ENCODE measurements around the gene ADARB1. TPM values are rescaled to one million over a fixed set of nuclear protein-coding genes. Genes with fewer than 3 reads are reported as not detected.

The ADARB1 gene
- total and polyA plus RNA-seq, 9 donors = 6.0 to 23.7 (median 16.3) TPM

- TF ChIP-seq EP300 (IDR thresholded peaks at IDR 0.05) (no peak), CTCF (IDR thresholded peaks at IDR 0.05) (no peak), POLR2A (IDR thresholded peaks at IDR 0.05) (no peak)
- peaks cover 2% of the 10 kb centered on the region for H3K4me1 ChIP-seq (ENCODE audit: insufficient read depth)
- H3K36me3 ChIP-seq = no peaks in the 10 kb centered on the region
- no peak overlapping the region for H3K27ac ChIP-seq
- intact Hi-C loops (cut with DNase I) = no loop called here
- H3K9me3 ChIP-seq = no peaks in the 10 kb centered on the region
- no peak for DNase-seq
- 54 to 62% (median 55%) methylated on average over 6 of the region's 6 CpGs for WGBS, 3 donors
- H3K4me3 ChIP-seq = no peak overlapping the region
- H3K27me3 ChIP-seq = no peaks in the 10 kb centered on the region
Measured at GRCh38 chr21:45167796-45168222, 93.4 kb downstream of the ADARB1 start.

- H3K27me3 ChIP-seq = no peaks in the 10 kb centered on the region
- no peak overlapping the region for H3K4me3 ChIP-seq
- H3K9me3 ChIP-seq = no peaks in the 10 kb centered on the region
- no peaks in the 10 kb centered on the region for H3K36me3 ChIP-seq
- 93 to 94% (median 93%) methylated on average over 7 of the region's 7 CpGs for WGBS, 3 donors
- intact Hi-C loops (cut with DNase I) = no loop called here
- H3K4me1 ChIP-seq (ENCODE audit: insufficient read depth) = peaks cover 2% of the 10 kb centered on the region
- no peak overlapping the region for H3K27ac ChIP-seq
- TF ChIP-seq CTCF (IDR thresholded peaks at IDR 0.05) (no peak), POLR2A (IDR thresholded peaks at IDR 0.05) (no peak), EP300 (IDR thresholded peaks at IDR 0.05) (no peak)
- no peak for DNase-seq
Measured at GRCh38 chr21:45168522-45168921, 94.1 kb downstream of the ADARB1 start.

GRCh38 chr21:45169001-45169400, 94.6 kb downstream of the ADARB1 start:
- Histone ChIP-seq H3K36me3 (no peaks in the 10 kb centered on the region), H3K27ac (no peak overlapping the region), H3K4me1 (ENCODE audit: insufficient read depth) (peaks cover 2% of the 10 kb centered on the region), H3K4me3 (no peak overlapping the region), H3K9me3 (no peaks in the 10 kb centered on the region), H3K27me3 (no peaks in the 10 kb centered on the region)
- WGBS, 3 donors = 82 to 91% (median 91%) methylated on average over 7 of the region's 7 CpGs
- intact Hi-C loops (cut with DNase I) = no loop called here
- DNase-seq = no peak
- TF ChIP-seq EP300 (IDR thresholded peaks at IDR 0.05) (no peak), CTCF (IDR thresholded peaks at IDR 0.05) (no peak), POLR2A (IDR thresholded peaks at IDR 0.05) (no peak)

GRCh38 chr21:45169682-45170081, 95.3 kb downstream of the ADARB1 start:
- H3K4me3 ChIP-seq = no peak overlapping the region
- no peaks in the 10 kb centered on the region for H3K36me3 ChIP-seq
- H3K27ac ChIP-seq = no peak overlapping the region
- intact Hi-C loops (cut with DNase I) = no loop called here
- H3K9me3 ChIP-seq = no peaks in the 10 kb centered on the region
- DNase-seq = no peak
- 66 to 94% (median 89%) methylated on average over 6 of the region's 6 CpGs for WGBS, 3 donors
- TF ChIP-seq EP300 (IDR thresholded peaks at IDR 0.05) (no peak), POLR2A (IDR thresholded peaks at IDR 0.05) (no peak), CTCF (IDR thresholded peaks at IDR 0.05) (no peak)
- H3K27me3 ChIP-seq = no peaks in the 10 kb centered on the region
- peaks cover 2% of the 10 kb centered on the region for H3K4me1 ChIP-seq (ENCODE audit: insufficient read depth)

All from ovary (tissue), 9 donors.